Nucleus accumbens (tissue), 56 donors: ENCODE data around the gene ECM2.

ENCODE experiments used
- DNase-seq, 56 donors: peaks; one replicate each; lab custom pipeline; 2025; lab: John Stamatoyannopoulos, UW

The ECM2 gene

GRCh38 chr9:92476962-92477361 lies 58.8 kb downstream of the ECM2 start:
- no peak for DNase-seq

- DNase-seq, result no peak
Measured at GRCh38 chr9:92474587-92474986, 61.2 kb downstream of the ECM2 start.

GRCh38 chr9:92468206-92468605 lies 67.6 kb downstream of the ECM2 start:
- DNase-seq, result peak in 14 of 56 donors; percentile 3 to 45 (median 12)

DNA sequence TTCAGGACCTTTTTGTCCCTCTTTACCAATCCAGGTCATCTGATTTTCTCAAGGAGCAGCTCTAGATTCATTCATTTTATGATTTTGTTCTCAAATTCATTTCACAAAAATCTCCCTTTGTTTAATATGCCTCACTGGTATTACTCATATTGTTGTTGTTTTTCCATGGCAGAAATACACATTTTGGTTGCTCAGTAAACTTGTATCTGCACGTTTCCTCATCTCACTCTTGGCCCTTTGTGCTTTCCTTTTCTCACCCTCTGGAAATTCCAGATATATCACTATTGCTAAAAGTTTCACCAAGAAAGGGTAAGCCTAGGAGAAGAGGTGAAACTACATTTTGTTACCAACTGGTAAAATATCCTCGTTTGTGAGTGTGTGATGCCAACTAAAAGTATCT lies 68.3 kb downstream of the ECM2 start:
- DNase-seq, result no peak

DNA sequence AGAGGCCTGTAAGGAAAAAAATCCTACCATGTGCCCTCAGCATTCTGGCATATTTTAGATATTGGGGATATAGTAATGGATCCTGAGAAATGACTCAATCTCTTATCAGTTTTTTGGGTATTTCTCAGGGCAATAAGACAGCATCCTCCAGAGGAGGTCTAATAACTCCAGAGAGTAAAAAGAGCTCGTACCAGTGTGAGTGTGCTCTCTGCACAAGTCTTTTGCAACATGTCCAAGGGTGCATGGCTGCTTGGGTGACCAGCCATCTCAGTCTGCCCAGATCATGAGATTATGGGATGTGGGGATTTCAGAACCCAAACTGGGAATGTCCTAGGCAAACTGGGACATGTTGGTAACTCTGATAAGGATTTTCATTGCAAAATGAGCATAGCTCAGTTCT lies 68.7 kb downstream of the ECM2 start:
- no peak for DNase-seq

DNA sequence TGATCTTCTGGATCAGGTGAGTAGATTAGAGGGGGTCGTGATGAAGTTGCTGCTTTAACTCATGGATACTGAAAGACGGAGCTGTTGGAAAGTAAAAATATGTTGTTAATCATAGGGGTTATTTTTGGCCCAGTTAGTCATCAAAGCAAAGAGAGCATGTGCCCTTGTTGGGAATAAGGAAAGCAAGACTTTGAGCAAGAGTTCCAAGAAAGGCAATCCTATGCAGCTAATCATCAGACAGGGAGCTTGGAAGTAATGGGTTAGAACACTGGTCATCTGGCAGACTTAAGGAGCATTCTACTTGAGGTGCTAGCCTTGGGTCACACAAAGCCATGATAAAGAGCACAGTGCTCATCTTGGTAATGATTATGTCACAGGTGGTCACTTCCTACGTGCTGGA lies 71.8 kb downstream of the ECM2 start:
- DNase-seq, result peak in 1 of 56 donors; percentile 18

DNA sequence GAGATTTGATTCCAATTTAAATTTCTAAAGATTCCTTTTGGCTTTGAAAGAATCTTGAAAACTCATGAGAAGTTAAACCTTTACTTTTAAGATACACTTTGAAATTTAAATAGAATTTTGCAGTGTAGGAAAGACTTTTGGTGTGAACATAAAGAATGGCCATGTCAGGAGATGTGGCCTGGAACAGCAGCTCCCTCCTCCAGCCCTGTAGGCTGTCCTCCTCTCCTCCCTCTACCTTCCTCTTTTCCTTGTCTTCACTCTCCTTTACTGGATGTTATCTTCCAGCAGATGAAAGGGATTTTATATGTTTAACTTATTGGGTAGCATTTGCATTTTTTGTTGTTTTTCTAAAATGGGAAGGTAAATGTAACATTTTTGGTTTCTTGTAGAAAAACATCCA lies 72.4 kb downstream of the ECM2 start:
- DNase-seq, result no peak

GRCh38 chr9:92457576-92457975 lies 78.2 kb downstream of the ECM2 start:
- no peak for DNase-seq

DNA sequence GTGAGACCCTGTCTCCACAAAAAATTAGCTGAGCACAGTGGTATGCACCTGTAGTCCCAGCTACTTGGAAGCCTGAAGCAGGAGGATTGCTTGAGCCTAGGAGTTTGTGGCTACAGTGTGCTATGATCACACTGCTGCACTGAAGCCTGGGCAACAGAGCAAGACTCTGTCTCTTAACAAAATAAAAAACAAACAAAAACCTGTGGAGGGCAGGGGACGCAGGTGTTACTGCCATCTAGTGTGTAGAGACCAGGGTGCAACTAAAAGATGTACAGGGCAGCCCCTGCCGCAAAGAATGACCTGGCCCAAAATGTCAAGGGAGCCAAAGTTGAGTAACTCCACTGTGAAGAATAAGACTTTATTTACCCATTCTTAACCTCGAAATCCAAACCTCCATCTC lies 80.6 kb downstream of the ECM2 start:
- no peak for DNase-seq

- DNase-seq, result no peak
Measured at GRCh38 chr9:92446536-92446935, 89.3 kb downstream of the ECM2 start.
